NCI-H2171 (cell line): Measurements from ENCODE around the gene RNF17.

Experiments used
- DNase-seq: peaks from one replicate; lab custom pipeline; 2025; lab: John Stamatoyannopoulos, UW

The RNF17 gene

GRCh38 chr13:24861617-24862362 lies 97.8 kb downstream of the RNF17 start:
- no peak for DNase-seq

- no peak for DNase-seq
These were observed 100.0 kb downstream of the RNF17 start for GRCh38 chr13:24863748-24864540.

GRCh38 chr13:24864579-24864978 lies 100.6 kb downstream of the RNF17 start:
- DNase-seq, result no peak

GRCh38 chr13:24865163-24865953 lies 101.4 kb downstream of the RNF17 start:
- no peak for DNase-seq

GRCh38 chr13:24866488-24866887 lies 102.5 kb downstream of the RNF17 start:
- no peak for DNase-seq

- no peak for DNase-seq
These were observed 104.9 kb downstream of the RNF17 start for GRCh38 chr13:24868874-24869273.

GRCh38 chr13:24870380-24870760 lies 106.4 kb downstream of the RNF17 start:
- no peak for DNase-seq

- no peak for DNase-seq
These were observed 111.6 kb downstream of the RNF17 start for GRCh38 chr13:24875566-24875965.

GRCh38 chr13:24877531-24877930 lies 113.6 kb downstream of the RNF17 start:
- DNase-seq, result no peak

GRCh38 chr13:24878340-24878739 lies 114.4 kb downstream of the RNF17 start:
- DNase-seq, result no peak

GRCh38 chr13:24882665-24883064 lies 118.7 kb downstream of the RNF17 start:
- DNase-seq, result no peak

GRCh38 chr13:24887759-24888158 lies 123.8 kb downstream of the RNF17 start:
- no peak for DNase-seq

- no peak for DNase-seq
These were observed 124.4 kb downstream of the RNF17 start for GRCh38 chr13:24888291-24888931.

- DNase-seq, result no peak
These were observed 126.3 kb downstream of the RNF17 start for GRCh38 chr13:24890256-24890655.

- no peak for DNase-seq
These were observed 127.6 kb downstream of the RNF17 start for GRCh38 chr13:24891476-24892108.

GRCh38 chr13:24892829-24893228 lies 128.9 kb downstream of the RNF17 start:
- no peak for DNase-seq

GRCh38 chr13:24893863-24894262 lies 129.9 kb downstream of the RNF17 start:
- DNase-seq, result no peak

- DNase-seq, result no peak
These were observed 130.5 kb downstream of the RNF17 start for GRCh38 chr13:24894277-24894971.

GRCh38 chr13:24894972-24895300 lies 131.0 kb downstream of the RNF17 start:
- no peak for DNase-seq

- DNase-seq, result no peak
These were observed 132.1 kb downstream of the RNF17 start for GRCh38 chr13:24896061-24896460.

GRCh38 chr13:24897293-24897692 lies 133.3 kb downstream of the RNF17 start:
- no peak for DNase-seq
